HG02884 (cell line): ENCODE results near the gene PLEKHM3.

Experiments
- ATAC-seq: cut with Tn5 transposase; IDR thresholded peaks from one replicate; pipeline ENCODE4 v1.9.1; 2021; ENCODE audit warnings: mild to moderate bottlenecking, moderate library complexity; ENCODE audit not compliant: unreplicated experiment

PLEKHM3 gene, protein sequence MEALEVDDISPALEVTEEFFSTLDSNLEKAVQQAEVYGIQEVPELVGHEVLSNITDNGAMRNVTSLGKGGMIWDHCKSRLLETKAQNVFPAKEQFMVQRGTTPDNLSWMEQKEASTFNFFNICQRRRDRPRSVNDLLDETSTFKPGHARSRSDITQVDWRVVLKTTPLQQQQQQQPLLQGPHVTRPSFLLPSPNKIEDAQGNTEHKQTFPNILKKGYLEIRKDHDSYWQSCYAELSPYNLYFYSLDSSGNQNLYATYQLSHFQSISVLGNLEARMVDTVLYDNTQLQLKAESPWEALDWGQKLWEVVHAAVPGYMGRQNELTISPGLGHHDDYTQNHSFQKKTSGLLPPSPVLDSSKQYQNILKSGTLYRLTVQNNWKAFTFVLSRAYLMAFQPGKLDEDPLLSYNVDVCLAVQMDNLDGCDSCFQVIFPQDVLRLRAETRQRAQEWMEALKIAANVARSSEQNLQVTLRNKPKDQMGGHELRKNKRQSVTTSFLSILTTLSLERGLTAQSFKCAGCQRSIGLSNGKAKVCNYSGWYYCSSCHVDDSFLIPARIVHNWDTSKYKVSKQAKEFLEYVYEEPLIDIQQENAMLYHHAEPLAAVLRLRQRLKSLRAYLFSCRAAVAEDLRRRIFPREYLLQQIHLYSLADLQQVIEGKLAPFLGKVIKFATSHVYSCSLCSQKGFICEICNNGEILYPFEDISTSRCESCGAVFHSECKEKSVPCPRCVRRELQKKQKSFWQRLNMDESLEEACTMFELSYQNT

DNA sequence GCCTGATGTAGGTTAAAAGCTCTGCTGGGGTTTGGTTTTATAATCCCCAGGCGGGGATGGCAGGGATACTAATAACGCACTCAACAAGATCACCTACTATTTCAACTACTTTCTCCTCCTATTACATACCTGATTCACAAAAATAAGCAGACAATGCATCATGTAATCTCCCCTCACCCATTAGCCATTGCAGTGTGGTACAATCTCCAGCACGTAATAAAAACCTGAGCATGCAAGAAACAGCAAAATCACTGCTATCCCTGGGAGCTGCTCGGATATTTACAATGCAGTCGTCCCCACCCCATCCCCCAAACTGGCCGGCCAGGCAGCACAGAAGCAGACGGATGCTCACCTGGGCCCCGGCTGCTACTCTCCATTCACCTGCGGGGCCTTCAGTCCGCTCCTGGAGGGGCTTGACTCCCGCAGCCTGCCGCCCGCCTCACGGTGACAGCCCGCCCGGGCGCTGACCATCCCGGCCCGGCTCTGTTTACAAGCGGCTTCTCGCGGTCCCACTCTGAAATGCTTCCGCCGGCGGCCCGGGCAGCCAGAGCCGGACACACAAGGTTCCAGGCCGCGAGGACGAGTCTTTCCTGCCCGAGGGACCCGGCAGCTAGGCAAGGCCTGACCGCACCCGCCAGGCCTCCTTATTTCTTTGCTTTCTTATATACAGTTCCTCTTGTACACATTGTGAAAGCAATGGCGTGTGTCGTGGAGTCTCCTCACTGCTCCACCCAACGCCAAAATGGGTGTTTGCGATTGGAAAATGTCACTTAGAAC, at the start of gene PLEKHM3:
Gene PLEKHM3, minus strand, starts transcription at position 491 of the 777 bp plus-strand sequence. CDS start 23,888 bp downstream, outside the sequence.
- peak; percentile 91 for ATAC-seq

DNA sequence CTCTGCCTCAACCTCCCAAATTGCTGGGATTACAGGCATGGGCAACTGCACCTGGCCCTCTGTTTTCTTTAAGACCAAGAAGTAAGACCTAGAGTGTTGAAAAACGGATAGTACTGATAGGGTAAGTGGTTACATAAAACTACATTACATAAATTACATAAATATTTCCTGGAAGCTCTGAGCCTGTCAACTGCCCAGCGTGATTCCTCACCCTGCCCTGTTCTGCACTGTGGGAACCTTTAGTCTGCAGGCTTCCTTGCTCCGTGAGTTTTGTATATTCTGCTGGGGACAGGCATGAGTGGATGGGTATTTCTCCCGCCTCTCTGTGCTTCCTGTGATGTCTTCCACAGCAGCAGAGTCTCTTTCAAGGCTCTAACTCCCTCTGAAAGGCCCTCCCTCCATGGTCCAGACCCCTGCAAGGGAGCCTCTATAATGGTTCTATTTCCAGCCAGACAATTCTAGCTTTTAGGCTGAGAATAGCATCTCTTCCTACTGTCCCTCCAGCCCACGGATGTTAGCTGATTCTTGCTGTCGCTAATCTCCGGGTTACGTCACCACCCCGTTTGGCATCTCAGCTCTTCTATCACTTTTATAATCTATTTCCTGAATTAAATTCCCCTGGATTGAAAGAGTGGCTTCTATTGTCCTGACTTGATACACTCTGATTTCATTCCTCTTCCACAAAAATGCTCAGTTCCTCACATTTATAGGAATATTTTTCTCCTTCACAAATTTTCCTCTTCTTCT, 49.5 kb upstream of the PLEKHM3 start:
- ATAC-seq, result no peak

DNA sequence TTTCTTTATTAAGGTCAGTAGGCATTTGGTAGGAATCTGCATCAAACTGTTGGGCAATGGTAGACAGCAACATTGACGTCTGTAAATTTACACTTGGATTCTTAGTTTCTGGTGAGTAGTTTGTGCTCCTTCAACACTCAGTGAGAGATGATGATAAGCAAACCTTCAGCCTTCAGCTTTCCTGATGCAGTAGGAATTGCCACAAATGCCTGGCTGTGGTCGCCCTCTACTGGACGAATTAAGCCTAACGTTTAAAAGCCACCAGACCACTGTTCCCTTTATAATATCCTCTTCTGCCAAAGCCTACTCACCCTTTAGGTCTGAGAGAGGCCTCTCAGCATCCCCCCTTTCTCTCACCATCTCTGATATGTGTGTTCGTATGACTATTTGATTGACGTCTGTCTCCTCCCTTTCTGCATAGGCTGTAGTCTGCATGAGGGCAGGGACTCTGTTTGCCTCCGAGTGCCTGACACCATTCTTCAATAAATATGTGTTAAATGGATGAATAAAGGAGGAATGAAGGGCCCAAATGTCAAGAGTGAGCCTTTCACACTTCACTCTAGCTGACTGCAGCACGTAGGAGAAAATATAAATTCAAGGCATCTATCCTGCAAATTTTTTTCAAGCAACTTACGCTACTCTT, 47.0 kb upstream of the PLEKHM3 start:
- ATAC-seq, result peak; percentile 68

DNA sequence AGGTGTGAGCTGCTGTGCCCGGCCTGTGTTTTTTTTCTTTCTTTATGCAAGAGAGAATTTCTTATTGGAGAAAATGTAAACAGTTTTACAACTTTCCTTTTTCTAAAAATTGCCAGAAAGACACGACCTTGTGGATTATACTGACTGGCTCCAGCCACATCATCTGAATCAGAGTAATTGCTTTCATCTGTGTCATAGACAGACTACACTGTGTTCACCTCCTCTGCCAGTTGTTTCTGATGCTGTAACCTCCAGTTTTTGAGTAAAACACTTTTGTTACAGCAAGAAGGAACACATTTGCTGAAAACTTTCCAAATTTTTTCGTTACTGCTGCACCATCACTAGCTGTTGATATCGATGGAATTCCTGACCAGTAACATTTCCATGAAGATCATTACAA, 43.9 kb upstream of the PLEKHM3 start:
- no peak for ATAC-seq

DNA sequence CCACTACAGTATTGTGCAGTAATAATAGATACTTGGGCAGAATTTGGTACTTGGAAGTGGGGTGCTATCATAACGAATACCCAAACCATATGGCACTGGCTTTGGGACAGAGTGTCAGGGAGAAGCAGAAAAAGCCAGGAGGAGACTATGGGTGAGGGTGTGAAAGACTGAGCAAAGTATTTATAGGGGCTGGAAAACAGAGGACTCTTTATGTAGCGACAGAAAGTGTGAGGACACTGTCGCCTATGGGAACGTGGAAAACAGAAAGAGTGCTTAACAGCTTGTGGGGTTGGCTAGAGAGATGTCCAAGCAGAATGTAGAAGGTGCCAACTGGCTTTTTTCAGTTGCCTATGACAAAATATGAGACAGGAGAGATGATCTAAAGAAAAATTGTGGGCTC, 40.7 kb upstream of the PLEKHM3 start:
- no peak for ATAC-seq

DNA sequence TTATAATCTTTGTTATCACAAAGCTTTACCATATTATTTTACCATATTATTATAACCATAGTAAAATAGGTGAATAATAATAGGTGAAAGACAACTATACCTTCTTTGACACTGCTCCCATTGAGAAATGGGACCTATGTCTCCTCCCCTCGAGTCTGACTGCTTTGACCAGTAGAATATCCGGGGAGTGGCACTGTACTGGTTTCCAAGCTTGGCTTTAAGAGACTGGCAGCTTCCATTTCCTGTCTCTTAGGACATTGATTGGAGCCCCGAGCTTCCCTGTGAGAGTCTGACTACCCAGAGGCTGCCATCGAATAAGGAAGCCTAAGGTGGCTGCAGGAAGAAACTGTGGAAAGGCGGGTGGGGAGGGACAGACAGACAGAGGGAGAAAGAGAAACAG, 40.1 kb upstream of the PLEKHM3 start:
- no peak for ATAC-seq

DNA sequence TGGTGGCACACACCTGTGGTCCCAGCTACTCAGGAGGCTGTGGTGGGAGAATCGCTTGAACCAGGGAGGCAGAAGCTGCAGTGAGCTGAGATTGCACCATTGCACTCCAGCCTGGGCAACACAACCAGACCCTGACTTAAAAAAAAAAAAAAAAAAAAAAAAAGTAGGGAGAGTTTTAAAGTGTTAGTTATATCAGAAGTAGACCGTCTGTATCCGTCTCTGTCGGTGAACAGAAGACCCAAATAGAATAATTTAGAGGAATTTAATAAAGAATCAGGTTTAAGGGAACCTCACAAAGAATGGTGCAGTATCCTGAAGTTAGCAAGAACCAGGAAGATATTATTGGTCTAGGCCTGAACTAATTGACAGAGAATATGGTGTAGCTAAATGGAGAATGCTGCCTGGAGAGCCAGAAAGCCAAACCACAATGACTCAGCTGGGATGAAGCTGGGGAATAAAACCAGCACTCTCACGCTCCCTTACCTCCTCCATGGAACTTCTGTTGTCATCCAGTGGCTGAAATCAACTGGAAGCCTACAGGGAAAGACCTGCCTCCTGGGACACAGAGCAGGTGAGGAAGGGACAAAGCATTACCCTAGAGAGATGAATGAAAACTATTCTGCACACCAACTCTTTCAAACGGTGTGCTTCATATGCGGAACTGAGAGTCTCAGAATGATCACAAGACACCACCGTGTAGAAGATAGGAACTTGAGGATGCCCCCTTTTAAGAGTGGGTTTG, 39.1 kb upstream of the PLEKHM3 start:
- peak; percentile 93 for ATAC-seq

DNA sequence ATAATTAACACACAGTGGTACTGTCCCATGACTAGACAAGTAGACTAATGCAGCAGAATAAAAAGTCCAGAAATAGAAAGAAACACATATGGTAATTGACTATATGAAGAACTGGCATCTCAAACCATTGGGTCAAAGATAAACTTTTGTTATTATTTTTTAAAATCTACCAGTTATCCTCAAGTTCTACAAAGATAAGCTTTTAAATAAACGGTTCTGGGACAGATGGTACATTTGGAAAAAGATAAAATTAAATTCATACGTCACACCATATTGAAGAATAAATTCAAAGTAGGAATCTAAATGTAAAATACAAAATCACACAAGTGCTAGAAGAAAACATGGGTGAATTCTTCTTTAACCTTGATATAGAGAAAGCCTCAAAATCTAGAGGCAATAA, 37.6 kb upstream of the PLEKHM3 start:
- no peak for ATAC-seq

DNA sequence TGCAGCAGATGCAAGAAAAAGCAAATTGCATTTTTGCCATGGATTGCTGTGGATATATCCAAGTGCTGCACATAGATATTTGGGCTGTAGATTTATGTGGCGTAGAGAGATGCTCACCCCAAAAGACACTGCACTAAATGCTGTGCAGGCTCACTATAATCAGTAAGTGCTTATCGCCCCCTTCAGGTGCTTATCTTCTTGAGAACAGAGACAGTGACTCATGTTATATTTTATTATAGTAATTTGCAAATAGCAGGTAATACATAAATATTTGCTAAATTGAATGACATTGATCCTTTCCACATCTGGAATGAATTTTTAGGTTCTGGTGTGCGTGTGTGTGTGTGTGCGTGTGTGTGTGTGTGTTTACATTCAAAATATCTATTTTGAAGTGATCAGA, 36.8 kb upstream of the PLEKHM3 start:
- no peak for ATAC-seq

DNA sequence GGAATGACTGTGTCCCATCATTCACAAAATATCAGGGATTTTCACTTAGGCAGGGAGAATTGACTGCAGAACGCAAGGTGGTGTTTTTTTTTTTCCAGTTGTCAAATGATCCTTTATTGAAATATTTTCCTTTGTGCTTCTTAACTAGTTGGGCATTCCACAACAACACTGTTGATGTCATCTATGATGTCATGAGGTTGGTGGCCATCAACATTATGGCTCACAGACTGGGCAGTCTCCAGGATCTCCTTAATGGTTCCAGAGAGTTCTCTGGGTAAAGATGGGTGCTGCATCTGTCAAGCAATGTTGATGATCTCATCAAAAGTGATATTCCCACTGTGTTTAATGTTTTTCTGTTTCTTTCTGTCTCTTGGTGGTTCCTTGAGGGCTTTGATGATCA, 31.8 kb upstream of the PLEKHM3 start:
- no peak for ATAC-seq

DNA sequence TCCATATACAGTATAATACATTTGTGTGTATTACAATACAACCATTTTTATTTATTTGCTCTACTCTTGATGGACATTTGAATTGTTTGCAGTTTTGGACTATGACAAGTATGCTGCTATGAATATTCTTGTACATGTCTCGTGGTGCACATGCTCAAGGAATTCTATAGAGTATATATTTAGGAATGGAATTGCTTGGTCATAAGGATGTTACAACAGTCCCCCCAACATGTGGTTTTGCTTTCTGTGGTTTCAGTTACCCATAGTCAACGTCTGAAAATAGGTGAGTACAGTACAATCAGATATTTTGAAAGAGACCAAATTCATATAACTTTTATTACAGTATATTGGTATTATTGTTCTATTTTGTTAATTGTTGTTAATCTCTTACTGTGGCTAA, 24.1 kb upstream of the PLEKHM3 start:
- ATAC-seq, result no peak

DNA sequence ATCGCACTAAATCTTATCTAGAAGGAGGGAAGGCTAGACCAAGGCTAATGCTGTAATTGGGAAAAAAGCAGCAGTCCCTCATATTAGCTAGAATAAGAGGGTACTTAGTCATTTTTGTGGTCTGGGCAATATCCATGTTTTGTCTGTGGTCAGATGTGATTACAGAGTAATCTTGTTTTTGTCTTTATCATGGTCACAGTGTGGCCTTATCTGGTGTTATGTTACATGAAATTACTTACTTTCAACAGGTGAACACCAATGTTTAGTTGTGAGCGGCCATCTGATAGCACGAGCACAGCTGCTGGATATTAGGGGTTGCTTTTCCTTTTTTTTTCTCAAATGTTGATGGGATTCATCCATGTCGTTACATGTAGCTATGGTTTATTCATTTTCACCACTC, 23.7 kb upstream of the PLEKHM3 start:
- no peak for ATAC-seq

DNA sequence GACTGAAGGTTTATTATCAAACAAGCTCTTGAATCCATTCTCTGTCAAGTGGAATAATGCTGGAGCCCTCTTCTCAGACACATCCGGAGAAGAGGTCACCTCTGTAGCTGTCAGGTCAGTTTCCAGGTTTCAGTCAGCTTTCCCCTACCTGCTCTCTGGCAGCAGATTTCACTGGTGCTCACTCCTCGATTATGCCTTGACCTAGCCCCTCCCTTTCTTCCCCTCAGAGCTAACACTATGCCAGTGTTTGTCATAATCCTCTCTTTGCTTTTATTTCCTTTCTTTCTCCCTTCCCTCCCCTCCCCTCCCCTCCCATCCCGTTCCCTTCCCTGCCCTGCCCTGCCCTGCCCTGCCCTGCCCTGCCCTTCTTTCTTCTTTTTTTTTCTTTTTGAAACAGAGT, 22.5 kb upstream of the PLEKHM3 start:
- ATAC-seq, result no peak

DNA sequence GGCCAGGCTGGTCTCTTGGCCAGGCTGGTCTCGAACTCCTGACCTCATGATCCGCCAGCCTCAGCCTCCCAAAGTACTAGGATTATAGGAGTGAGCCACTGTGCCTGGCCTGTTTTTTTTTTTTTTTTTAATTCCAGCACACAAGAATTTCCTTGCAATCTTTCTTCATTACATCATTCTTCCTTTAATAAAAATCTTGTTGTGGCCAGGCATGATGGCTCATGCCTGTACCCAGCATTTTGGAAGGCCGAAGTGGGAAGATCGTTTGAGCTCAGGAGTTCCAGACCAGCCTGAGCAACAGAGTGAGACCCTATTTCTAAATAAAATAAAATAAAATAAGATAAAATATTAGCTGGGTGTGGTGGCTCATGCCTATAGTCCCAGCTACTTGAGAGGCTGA, 21.4 kb upstream of the PLEKHM3 start:
- no peak for ATAC-seq

DNA sequence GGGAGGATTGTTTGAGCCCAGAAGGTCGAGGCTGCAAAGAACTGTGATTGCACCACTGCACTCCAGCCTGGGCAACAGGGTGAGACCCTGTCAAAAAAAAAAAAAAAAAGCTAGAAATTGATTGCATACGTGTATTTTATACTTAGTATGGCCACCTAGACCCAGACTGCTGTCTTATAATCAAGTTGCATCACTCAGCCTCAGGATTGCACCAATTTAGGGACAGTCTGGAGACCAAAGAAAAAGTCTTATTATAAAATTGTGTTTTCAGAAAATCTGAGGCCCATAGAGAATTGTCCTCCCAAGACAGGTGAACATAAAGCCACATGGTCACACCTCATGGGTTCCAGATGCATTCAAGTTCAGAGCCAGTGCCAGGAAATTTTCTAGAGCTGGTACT, 17.1 kb upstream of the PLEKHM3 start:
- no peak for ATAC-seq

DNA sequence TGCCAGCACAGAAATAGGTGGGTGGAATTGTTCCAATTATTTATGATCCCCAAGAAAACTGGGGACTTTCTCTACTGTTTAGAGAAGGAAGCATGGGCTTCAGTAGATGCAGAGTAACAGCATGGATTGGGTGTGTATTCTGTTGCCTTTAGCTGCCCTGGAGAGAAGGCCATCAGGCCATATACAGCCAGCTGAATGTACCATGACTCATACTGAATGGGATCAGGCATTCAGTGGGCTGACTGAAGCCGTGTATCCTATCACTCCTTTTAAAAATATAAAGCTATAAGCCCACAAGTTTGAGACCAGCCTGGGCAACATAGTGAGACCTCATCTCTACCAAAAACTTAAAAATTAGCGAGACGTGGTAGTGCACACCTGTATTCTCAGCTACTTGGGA, 16.7 kb upstream of the PLEKHM3 start:
- no peak for ATAC-seq

DNA sequence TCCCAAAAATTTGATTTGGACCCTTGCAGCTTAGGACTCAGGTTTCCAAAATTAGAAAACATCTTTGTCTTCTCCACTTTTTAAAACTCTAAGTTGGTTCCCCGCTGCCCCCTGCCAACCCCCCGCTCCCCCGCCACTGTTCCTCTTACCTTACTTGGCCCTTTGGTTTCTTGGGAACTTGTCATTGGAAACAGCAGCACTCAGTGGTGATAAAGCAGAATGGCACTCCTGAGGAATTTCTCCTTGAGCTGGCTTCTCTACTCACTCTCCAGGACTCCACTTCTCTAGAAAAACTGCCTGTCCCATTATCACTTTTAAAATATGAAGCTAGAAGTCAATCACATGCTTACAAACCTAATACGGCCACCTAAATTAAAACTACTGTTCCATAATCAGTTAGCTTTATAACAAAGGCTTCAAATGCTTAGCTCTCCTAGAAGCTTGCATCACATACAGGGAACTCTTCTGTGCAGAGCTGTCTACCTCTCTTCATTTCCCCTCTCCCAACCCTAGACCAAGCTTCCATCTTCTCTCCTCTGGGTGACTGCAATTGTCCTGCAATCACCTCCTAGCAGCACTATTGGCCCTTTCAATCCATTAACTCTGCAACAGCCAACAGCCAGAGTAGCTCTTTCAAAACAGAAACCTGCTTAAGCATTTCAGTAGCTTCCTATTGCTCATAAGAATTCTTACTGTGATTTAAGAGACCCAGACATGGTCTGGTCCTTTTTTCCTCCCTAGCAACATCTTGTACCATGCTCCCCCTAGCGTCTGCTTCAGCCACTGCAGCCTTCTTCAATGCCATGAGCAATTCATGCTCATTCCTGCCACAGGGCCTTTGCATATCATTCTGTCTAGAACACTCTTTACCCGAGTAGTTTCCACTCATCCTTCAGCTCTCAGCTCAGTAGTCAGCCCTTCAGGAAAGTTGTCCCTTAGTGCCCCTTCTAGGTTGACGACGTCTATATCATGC, 15.2 kb upstream of the PLEKHM3 start:
- ATAC-seq, result peak; percentile 77

DNA sequence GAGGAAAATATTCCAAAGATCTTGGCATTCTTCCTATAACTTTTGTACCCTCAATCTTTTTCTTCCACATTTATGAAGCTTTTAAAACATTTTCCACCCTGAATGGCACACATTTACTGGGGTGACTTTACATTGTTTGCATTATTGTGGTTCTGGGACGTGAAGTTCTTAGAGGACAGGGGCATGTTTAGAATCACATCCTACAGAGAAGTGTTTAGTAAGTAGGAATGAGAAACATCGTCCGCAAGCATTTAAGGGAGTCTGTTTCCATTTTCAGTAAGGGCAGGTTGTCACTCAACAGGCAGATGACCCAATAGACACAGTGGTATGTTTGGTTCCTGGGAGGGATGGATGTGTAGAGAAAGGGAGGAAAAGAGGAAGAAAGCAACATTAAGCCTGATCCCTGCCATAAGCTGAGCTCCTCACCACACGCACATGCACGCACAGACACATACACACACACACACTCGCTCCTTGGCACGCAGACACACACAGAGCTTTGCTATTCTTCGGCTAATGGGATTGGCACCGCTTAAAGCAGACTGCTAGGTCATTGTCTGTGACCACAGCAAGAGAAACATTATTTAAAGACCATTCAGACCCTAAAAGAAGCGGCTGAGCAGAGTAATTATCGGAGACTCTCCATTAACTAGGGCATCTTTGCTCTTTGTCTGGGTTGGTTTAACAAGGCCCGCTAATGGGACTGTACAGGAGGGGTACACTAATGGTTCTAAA, 14.2 kb upstream of the PLEKHM3 start:
- ATAC-seq, result no peak
